D341Med (cell line): ENCODE results near the gene KRTAP10-5.
"Not testable (repeated sequence)": the region's sequence is repeated elsewhere in the genome, so short reads cannot be mapped to it uniquely, and the experiment has no call there.

Experiments
- DNase-seq: peaks from one replicate; pipeline ENCODE4 v3.0.0; 2012; ENCODE audit warnings: low spot score

Gene KRTAP10-5

GRCh38 chr21:44610157-44610843 is 29.9 kb upstream of the KRTAP10-5 start:
- not testable (repeated sequence) for DNase-seq

- no peak for DNase-seq
Measured at GRCh38 chr21:44609193-44609592, 28.8 kb upstream of the KRTAP10-5 start.

GRCh38 chr21:44606495-44606894 is 26.1 kb upstream of the KRTAP10-5 start:
- DNase-seq: no peak

GRCh38 chr21:44603911-44604310 is 23.5 kb upstream of the KRTAP10-5 start:
- no peak for DNase-seq

GRCh38 chr21:44603109-44603875 is 22.9 kb upstream of the KRTAP10-5 start:
- no peak for DNase-seq

- no peak for DNase-seq
Measured at GRCh38 chr21:44602463-44602850, 22.1 kb upstream of the KRTAP10-5 start.

- no peak for DNase-seq
Measured at GRCh38 chr21:44601596-44602462, 21.4 kb upstream of the KRTAP10-5 start.

- DNase-seq: not testable (repeated sequence)
Measured at GRCh38 chr21:44601091-44601490, 20.7 kb upstream of the KRTAP10-5 start.

- not testable (repeated sequence) for DNase-seq
Measured at GRCh38 chr21:44600118-44600978, 19.9 kb upstream of the KRTAP10-5 start, which contains the start of gene KRTAP10-7. KRTAP10-7 (plus strand) TSS chr21:44600597; CDS start chr21:44600622, 25 bp downstream.

- no peak for DNase-seq
Measured at GRCh38 chr21:44599264-44600029, 19.0 kb upstream of the KRTAP10-5 start.

- DNase-seq: no peak
Measured at GRCh38 chr21:44598061-44598460, 17.7 kb upstream of the KRTAP10-5 start.

- no peak for DNase-seq
Measured at GRCh38 chr21:44596068-44596725, 15.8 kb upstream of the KRTAP10-5 start.

GRCh38 chr21:44595524-44595923 is 15.1 kb upstream of the KRTAP10-5 start:
- no peak for DNase-seq

- no peak for DNase-seq
Measured at GRCh38 chr21:44594406-44594916, 14.1 kb upstream of the KRTAP10-5 start.

- DNase-seq: no peak
Measured at GRCh38 chr21:44593598-44594405, 13.4 kb upstream of the KRTAP10-5 start.

GRCh38 chr21:44592446-44593311 is 12.3 kb upstream of the KRTAP10-5 start, which contains the start of gene KRTAP10-6:
KRTAP10-6 (minus strand) TSS chr21:44592505; CDS start chr21:44592484, 21 bp downstream.
- no peak for DNase-seq

GRCh38 chr21:44591801-44592130 is 11.4 kb upstream of the KRTAP10-5 start:
- not testable (repeated sequence) for DNase-seq
